NT2/D1 (cell line): ENCODE measurements around the gene G6PC3.

Experiments used
- YY1 ChIP-seq: IDR thresholded peaks from 2 replicates; pipeline ENCODE4 v1.6.1; 2011; ENCODE audit not compliant: insufficient read length, insufficient read depth
- ZNF274 ChIP-seq: IDR thresholded peaks from 2 replicates; pipeline ENCODE4 v1.6.1; 2011; ENCODE audit warnings: mild to moderate bottlenecking, low read depth, low read length

- TF ChIP-seq ZNF274 (no peak), YY1 (no peak)
These were observed 4.8 kb upstream of the G6PC3 start for GRCh38 chr17:44065668-44066203.
